Bronchial epithelial cell (primary cell): ENCODE results near the gene SLCO3A1. TPM values are rescaled to one million over a fixed set of nuclear protein-coding genes. Genes with fewer than 3 reads are reported as not detected.

Experiments used
- DNase-seq: peaks from one replicate; pipeline ENCODE4 v3.0.0-alpha.2; 2010; ENCODE audit warnings: low read depth
- FAIRE-seq: peaks from 2 replicates; lab custom pipeline; 2011; peaks lifted over from hg19 to GRCh38; lab: Jason Lieb, UNC
- H3K27me3 ChIP-seq: 2 replicates; pipeline ENCODE4 v1.5.1; 2011; ENCODE audit warnings: low read length; ENCODE audit not compliant: control insufficient read depth, insufficient read depth
- H3K36me3 ChIP-seq: 2 replicates; pipeline ENCODE4 v1.5.1; 2011; ENCODE audit warnings: low read length; ENCODE audit not compliant: control insufficient read depth, insufficient read depth
- H3K4me3 ChIP-seq: 2 replicates; pipeline ENCODE4 v1.5.1; 2011; ENCODE audit warnings: mild to moderate bottlenecking, low read depth, low read length, control low read depth
- total RNA-seq: library from RNA; depleted of rRNA; stranded (reverse); fragments of >200 nt; gene quantifications from 2 replicates; pipeline ENCODE4 v1.2.1, GENCODE V29; 2014
- TF ChIP-seq, protein P1 (sequence below): IDR thresholded peaks from 2 replicates; pipeline ENCODE4 v1.5.1; 2011; ENCODE audit warnings: mild to moderate bottlenecking, moderate library complexity, low read length, control low read depth, inconsistent platforms; ENCODE audit not compliant: insufficient read depth, severe bottlenecking

The SLCO3A1 gene
- total RNA-seq, 1 donor from 2014 or later: 4.5 TPM

DNA sequence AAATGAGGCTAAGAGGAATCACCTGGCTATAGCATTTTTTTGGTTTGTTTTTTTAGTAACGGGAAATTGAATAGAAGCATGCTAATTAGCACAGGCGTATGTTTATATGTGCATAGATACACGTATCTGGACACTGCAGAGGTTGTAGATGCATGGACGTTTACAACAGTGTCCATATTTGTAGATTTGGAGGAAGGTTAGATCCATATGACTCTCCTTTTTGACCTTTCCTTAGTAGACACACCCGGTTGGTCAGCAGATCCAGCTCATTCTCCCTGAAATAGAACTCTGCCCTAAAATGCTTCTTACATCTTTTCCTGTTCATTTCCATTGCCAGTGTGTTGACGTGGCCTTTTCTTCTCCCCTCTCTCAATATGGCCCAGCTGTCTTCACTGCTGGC is 60.1 kb downstream of the SLCO3A1 start:
- Histone ChIP-seq H3K27me3 (no peaks in the 10 kb centered on the region), H3K4me3 (no peak overlapping the region), H3K36me3 (no peaks in the 10 kb centered on the region)
- FAIRE-seq: no peak
- DNase-seq: no peak
- TF ChIP-seq, protein P1, sequence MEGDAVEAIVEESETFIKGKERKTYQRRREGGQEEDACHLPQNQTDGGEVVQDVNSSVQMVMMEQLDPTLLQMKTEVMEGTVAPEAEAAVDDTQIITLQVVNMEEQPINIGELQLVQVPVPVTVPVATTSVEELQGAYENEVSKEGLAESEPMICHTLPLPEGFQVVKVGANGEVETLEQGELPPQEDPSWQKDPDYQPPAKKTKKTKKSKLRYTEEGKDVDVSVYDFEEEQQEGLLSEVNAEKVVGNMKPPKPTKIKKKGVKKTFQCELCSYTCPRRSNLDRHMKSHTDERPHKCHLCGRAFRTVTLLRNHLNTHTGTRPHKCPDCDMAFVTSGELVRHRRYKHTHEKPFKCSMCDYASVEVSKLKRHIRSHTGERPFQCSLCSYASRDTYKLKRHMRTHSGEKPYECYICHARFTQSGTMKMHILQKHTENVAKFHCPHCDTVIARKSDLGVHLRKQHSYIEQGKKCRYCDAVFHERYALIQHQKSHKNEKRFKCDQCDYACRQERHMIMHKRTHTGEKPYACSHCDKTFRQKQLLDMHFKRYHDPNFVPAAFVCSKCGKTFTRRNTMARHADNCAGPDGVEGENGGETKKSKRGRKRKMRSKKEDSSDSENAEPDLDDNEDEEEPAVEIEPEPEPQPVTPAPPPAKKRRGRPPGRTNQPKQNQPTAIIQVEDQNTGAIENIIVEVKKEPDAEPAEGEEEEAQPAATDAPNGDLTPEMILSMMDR: no peak

DNA sequence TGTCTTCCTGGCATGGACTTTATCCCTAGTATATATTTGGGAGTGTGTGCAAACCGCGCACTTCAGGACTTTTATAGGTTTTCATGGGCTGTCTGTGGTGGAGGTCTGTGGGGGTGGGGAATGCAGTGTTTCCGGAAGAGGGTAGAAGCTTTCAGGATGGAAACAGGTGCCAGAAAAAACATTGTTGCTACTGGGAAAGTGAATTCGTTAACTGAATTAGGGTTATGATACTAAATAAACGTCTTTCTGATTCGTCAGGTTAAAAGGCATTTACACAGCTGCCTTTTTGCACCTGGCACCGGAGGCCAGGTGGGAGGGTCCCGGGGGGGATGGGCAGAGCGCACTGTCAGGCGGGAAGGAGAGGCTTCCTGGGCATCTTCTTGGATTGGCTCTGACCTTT is 62.1 kb downstream of the SLCO3A1 start:
- TF ChIP-seq, protein P1: no peak
- no peak for DNase-seq
- no peaks in the 10 kb centered on the region for H3K36me3 ChIP-seq
- no peak overlapping the region for H3K4me3 ChIP-seq
- no peaks in the 10 kb centered on the region for H3K27me3 ChIP-seq
- FAIRE-seq: no peak

DNA sequence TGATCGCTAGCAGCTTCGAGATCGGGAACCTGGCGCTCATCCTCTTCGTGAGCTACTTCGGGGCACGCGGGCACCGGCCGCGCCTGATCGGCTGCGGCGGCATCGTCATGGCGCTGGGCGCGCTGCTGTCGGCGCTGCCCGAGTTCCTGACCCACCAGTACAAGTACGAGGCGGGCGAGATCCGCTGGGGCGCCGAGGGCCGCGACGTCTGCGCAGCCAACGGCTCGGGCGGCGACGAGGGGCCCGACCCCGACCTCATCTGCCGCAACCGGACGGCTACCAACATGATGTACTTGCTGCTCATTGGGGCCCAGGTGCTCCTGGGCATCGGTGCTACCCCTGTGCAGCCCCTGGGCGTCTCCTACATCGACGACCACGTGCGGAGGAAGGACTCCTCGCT is 62.5 kb downstream of the SLCO3A1 start:
- Histone ChIP-seq H3K4me3 (no peak overlapping the region), H3K27me3 (no peaks in the 10 kb centered on the region), H3K36me3 (no peaks in the 10 kb centered on the region)
- DNase-seq: no peak
- no peak for FAIRE-seq
- TF ChIP-seq, protein P1: no peak

DNA sequence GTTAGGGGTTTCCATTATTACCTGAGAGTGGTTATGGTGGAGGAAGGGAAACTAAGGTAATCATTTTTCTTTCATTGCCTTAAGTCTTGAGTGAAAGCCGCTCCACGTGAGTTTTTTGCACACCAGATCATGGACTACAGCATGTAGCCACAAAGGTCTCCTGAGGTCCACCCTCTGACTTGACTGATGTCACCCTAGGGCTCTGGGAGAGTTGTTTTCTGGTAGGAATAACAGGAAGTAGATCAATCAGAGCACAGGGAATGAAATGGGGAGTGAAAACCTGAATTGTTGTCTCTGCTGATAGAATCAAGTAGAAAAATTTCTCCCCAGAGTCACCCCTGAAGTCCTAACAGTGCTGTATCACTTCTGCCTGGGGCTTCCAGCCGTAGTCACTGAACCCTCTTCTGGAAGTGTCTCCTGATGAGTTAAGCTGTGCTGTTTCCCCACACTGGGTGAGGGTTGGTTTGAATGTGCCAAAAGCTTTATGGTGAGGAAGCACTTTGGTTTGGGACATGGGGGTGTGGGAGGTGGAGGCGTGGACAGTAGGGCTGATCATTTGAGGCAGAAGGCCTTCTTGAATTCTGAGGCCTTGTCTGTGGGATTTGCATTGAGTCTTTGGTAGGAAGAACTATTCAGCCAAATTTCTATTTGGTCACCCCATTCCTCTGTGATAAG is 64.3 kb downstream of the SLCO3A1 start:
- Histone ChIP-seq H3K4me3 (no peak overlapping the region), H3K27me3 (no peaks in the 10 kb centered on the region), H3K36me3 (no peaks in the 10 kb centered on the region)
- TF ChIP-seq, protein P1: no peak
- no peak for DNase-seq
- FAIRE-seq: no peak

DNA sequence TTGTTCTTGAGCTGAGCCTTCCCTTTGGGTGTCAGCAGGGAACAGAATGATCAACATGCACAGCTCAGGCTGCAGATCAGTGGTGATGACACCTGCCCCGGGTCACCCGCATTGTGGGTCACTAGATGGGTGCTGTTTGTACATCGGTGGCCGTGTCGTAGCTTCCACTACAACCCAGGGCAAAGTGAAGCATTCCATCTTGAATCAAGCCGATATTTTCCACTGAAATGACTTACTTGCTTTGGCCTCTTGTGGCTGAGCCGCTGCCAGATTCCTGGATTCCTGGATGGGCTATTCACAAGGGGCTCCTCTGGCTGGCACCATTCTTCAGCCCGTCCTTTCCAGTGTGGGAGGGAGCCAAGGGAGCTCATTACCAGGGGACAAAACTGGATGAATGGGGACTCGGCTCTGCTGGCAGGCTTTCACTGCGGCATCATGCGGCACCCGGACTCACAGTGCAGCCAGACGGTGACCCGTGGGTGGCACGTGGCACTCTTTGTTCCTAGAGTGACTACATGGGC is 65.6 kb downstream of the SLCO3A1 start:
- H3K36me3 ChIP-seq: no peaks in the 10 kb centered on the region
- TF ChIP-seq, protein P1: no peak
- no peak overlapping the region for H3K4me3 ChIP-seq
- DNase-seq (no peak), FAIRE-seq (peak; percentile 76)
- no peaks in the 10 kb centered on the region for H3K27me3 ChIP-seq
